Tibial artery (tissue), 4 donors: ENCODE data around the gene SFXN2.

Experiments
- DNase-seq, 2 donors: peaks; one replicate each; pipeline ENCODE4 v3.0.0-alpha.2; 2019
- H3K27ac ChIP-seq, 2 donors: fragments of 200-600 bp; sonication (generic) in 1 of 2; 1 replicate in 1 of 2; 2 replicates in 1 of 2; pipeline ENCODE4 v1.5.1; 2018 to 2019; ENCODE audit warnings: mild to moderate bottlenecking in 1 of 2
- H3K27me3 ChIP-seq, 2 donors: fragments of 200-600 bp; sonication (generic) in 1 of 2; one replicate each; pipeline versions ENCODE4 v1.5.1 to v1.6.0; 2016 to 2019
- H3K36me3 ChIP-seq, 3 donors: fragments of 200-600 bp; sonication (generic) in 2 of 3; one replicate each; pipeline ENCODE4 v1.5.1; 2016 to 2019; ENCODE audit warnings: mild to moderate bottlenecking in 2 of 3
- H3K4me1 ChIP-seq, 4 donors: fragments of 200-600 bp; sonication (generic) in 2 of 4; 1 replicate in 3 of 4; 2 replicates in 1 of 4; pipeline ENCODE4 v1.5.1; 2016 to 2019
- H3K4me3 ChIP-seq, 2 donors: fragments of 200-600 bp; sonication (generic) in 1 of 2; 1 replicate in 1 of 2; 2 replicates in 1 of 2; pipeline ENCODE4 v1.5.1; 2018 to 2019; ENCODE audit warnings: mild to moderate bottlenecking in 2 of 2
- H3K9me3 ChIP-seq, 3 donors: fragments of 200-600 bp; sonication (generic) in 1 of 3; one replicate each; pipeline ENCODE4 v1.5.1; 2016 to 2019
- intact Hi-C: fragments of 100-400 bp; cut with DNase I; formaldehyde crosslinking; loops from one replicate; pipeline ENCODE4 v1.15.0; 2023; ENCODE audit warnings: low total_unique reads
- TF ChIP-seq, protein P1 (sequence below), 2 experiments: fragments of 200-600 bp in 1 of 2; fragments of 450-650 bp in 1 of 2; IDR thresholded peaks; one replicate each; pipeline ENCODE4 v1.5.1; 2017 to 2019; ENCODE audit warnings: antibody characterized with exemption in 2 of 2, mild to moderate bottlenecking in 1 of 2, moderate library complexity in 1 of 2

SFXN2 gene

DNA sequence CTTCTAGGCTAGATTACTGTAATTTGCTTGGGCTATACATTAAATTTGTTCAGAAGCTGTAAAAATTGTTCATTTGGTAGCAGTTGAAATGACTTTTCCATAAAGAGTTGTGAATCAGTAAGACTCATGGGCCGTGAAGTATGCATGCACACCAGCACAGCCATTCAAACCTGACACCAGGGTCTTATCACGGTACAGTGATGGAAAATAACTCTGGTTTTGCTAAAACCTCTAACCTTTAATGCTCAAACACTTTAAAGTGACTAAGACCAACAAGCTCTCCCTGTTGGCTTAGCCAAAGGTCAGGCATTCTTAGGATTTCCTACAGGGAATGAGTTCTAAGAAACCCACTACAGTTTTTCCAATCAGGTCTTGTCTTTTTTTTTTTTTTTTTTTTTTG is 11.7 kb upstream of the SFXN2 start:
- H3K27me3 ChIP-seq, result no peaks in the 10 kb centered on the region
- H3K9me3 ChIP-seq, result no peaks in the 10 kb centered on the region
- intact Hi-C loops, result no loop called here
- TF ChIP-seq, protein P1, sequence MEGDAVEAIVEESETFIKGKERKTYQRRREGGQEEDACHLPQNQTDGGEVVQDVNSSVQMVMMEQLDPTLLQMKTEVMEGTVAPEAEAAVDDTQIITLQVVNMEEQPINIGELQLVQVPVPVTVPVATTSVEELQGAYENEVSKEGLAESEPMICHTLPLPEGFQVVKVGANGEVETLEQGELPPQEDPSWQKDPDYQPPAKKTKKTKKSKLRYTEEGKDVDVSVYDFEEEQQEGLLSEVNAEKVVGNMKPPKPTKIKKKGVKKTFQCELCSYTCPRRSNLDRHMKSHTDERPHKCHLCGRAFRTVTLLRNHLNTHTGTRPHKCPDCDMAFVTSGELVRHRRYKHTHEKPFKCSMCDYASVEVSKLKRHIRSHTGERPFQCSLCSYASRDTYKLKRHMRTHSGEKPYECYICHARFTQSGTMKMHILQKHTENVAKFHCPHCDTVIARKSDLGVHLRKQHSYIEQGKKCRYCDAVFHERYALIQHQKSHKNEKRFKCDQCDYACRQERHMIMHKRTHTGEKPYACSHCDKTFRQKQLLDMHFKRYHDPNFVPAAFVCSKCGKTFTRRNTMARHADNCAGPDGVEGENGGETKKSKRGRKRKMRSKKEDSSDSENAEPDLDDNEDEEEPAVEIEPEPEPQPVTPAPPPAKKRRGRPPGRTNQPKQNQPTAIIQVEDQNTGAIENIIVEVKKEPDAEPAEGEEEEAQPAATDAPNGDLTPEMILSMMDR (IDR thresholded peaks at IDR 0.05), result no peak
- H3K4me3 ChIP-seq, result no peak overlapping the region
- H3K4me1 ChIP-seq, result no peaks in the 10 kb centered on the region
- DNase-seq, result no peak
- H3K27ac ChIP-seq, result no peak overlapping the region
- peaks cover 14 to 26% (median 17%) of the 10 kb centered on the region in 3 donors for H3K36me3 ChIP-seq

DNA sequence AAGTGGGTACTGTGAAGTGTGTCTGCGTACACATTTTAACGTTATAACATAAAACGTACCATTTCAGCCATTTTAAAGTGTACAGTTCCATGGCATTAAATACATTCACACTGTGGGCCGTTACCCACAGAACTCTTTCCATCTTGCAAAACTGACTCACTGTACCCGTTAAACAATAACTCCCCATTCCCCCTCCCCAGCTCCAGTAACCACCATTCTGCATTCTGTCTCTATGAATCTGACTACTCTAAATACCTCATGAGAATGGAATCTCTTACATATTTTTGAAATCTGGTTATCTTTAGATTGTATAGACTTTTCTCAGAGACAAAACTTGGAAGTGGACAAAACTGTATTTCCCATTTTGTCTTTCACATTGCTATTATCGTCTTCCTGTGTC is 9.5 kb upstream of the SFXN2 start:
- TF ChIP-seq, protein P1 (IDR thresholded peaks at IDR 0.05), result no peak
- no peak overlapping the region for H3K27ac ChIP-seq
- H3K4me1 ChIP-seq, result no peaks in the 10 kb centered on the region
- no peak for DNase-seq
- H3K4me3 ChIP-seq, result no peak overlapping the region
- no peaks in the 10 kb centered on the region for H3K9me3 ChIP-seq
- intact Hi-C loops, result no loop called here
- no peaks in the 10 kb centered on the region for H3K27me3 ChIP-seq
- H3K36me3 ChIP-seq, result peaks cover 0 to 8% (median 0%) of the 10 kb centered on the region in 3 donors

DNA sequence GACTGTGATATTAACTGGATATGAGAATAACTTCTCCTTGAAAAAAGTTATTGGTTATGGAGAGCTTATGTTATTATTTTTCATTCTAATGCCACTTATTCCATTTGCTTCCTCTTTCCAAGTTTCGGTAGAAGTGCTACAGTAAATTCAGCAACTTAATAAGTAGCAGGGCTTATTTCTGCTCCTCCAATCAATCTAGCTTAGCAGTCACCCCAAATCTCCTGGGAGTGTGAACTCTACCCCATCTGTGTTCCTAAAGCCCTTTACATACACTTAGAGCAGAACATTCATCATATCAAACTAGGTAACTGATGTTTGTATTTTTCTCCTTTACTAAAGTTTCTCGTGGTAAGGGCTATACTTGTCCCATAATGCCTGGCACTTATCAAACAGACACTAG is 8.9 kb upstream of the SFXN2 start:
- Histone ChIP-seq H3K36me3 (peaks cover 0 to 8% (median 0%) of the 10 kb centered on the region in 3 donors), H3K27ac (no peak overlapping the region), H3K9me3 (no peaks in the 10 kb centered on the region), H3K4me3 (no peak overlapping the region), H3K4me1 (no peaks in the 10 kb centered on the region), H3K27me3 (no peaks in the 10 kb centered on the region)
- TF ChIP-seq, protein P1 (IDR thresholded peaks at IDR 0.05), result no peak
- intact Hi-C loops, result no loop called here
- DNase-seq, result no peak

DNA sequence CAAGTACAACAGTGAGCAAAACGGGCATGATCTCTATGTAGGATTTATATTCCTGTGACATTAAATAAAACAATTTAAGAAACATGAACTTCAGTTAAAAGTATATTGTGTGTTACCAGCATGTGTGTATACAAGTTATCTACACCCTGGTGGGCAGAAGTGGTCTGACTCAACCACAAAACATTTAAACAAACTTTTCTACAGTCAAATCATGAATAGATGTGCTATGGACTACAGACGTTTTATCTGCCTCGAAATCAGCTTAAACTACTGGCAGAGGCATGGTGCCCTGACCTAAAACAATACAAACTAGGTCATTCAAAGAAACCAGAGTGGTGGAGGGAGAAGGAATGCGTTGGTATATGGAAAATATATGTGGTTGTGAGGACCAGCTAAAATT is 3.8 kb upstream of the SFXN2 start:
- Histone ChIP-seq H3K4me1 (peaks cover 0 to 20% (median 10%) of the 10 kb centered on the region in 4 donors), H3K4me3 (no peak overlapping the region), H3K9me3 (no peaks in the 10 kb centered on the region), H3K36me3 (no peaks in the 10 kb centered on the region), H3K27me3 (no peaks in the 10 kb centered on the region), H3K27ac (no peak overlapping the region)
- TF ChIP-seq, protein P1 (IDR thresholded peaks at IDR 0.05), result no peak
- DNase-seq, result no peak
- intact Hi-C loops, result loop anchor here (5.0 to 10.0 kb wide), 2 partner anchors 63 to 654 kb away; partner anchors contain the start of gene TAF5

DNA sequence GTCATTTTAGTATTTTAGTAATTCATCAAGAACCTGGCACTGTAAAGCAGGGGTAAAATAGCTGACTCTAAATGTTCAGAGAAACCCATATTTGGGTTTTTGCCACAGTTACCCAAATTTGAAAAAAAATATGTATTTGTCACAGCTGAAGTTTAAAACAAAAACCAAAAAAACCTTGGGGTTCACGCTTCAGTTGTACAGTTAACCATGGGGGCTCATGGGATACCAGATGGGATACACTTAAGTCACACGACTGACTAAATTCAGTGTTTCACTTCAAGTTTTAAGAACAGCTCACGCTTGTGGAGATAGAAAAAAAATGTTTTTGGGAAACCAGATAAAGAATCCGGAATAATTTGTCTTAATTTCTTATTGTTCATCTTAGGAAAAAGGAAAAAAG is 2.3 kb upstream of the SFXN2 start:
- intact Hi-C loops, result loop anchor here (5.0 to 10.0 kb wide), 2 partner anchors 65 to 653 kb away; partner anchors contain the start of gene TAF5
- no peak for DNase-seq
- H3K27ac ChIP-seq, result no peak overlapping the region
- peaks cover 0 to 20% (median 10%) of the 10 kb centered on the region in 4 donors for H3K4me1 ChIP-seq
- H3K9me3 ChIP-seq, result no peaks in the 10 kb centered on the region
- no peaks in the 10 kb centered on the region for H3K36me3 ChIP-seq
- no peak overlapping the region for H3K4me3 ChIP-seq
- H3K27me3 ChIP-seq, result no peaks in the 10 kb centered on the region
- TF ChIP-seq, protein P1 (IDR thresholded peaks at IDR 0.05), result no peak
